ENCODE measurements around the gene ITGA3. TPM values are rescaled to one million over a fixed set of nuclear protein-coding genes. Genes with fewer than 3 reads are reported as not detected.

ITGA3 gene
- total and polyA plus RNA-seq, 8 donors, result 16.8 to 61.2 (median 26.2) TPM

GRCh38 chr17:50033316-50033715, 22.6 kb upstream of the ITGA3 start:
- intact Hi-C loops (cut with DNase I), result no loop called here
- Histone ChIP-seq H3K27ac (no peak overlapping the region), H3K36me3 (no peaks in the 10 kb centered on the region), H3K9me3 (no peaks in the 10 kb centered on the region), H3K27me3 (no peaks in the 10 kb centered on the region), H3K4me1 (peaks cover 0 to 8% (median 5%) of the 10 kb centered on the region in 3 donors), H3K4me3 (no peak overlapping the region)
- DNase-seq, result no peak
- no peak for FAIRE-seq
- TF ChIP-seq, protein P1, sequence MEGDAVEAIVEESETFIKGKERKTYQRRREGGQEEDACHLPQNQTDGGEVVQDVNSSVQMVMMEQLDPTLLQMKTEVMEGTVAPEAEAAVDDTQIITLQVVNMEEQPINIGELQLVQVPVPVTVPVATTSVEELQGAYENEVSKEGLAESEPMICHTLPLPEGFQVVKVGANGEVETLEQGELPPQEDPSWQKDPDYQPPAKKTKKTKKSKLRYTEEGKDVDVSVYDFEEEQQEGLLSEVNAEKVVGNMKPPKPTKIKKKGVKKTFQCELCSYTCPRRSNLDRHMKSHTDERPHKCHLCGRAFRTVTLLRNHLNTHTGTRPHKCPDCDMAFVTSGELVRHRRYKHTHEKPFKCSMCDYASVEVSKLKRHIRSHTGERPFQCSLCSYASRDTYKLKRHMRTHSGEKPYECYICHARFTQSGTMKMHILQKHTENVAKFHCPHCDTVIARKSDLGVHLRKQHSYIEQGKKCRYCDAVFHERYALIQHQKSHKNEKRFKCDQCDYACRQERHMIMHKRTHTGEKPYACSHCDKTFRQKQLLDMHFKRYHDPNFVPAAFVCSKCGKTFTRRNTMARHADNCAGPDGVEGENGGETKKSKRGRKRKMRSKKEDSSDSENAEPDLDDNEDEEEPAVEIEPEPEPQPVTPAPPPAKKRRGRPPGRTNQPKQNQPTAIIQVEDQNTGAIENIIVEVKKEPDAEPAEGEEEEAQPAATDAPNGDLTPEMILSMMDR (IDR thresholded peaks at IDR 0.05), result no peak
- WGBS, 2 donors, result 80 to 83% methylated on average over 6 of the region's 6 CpGs
- ATAC-seq, result no peak

DNA sequence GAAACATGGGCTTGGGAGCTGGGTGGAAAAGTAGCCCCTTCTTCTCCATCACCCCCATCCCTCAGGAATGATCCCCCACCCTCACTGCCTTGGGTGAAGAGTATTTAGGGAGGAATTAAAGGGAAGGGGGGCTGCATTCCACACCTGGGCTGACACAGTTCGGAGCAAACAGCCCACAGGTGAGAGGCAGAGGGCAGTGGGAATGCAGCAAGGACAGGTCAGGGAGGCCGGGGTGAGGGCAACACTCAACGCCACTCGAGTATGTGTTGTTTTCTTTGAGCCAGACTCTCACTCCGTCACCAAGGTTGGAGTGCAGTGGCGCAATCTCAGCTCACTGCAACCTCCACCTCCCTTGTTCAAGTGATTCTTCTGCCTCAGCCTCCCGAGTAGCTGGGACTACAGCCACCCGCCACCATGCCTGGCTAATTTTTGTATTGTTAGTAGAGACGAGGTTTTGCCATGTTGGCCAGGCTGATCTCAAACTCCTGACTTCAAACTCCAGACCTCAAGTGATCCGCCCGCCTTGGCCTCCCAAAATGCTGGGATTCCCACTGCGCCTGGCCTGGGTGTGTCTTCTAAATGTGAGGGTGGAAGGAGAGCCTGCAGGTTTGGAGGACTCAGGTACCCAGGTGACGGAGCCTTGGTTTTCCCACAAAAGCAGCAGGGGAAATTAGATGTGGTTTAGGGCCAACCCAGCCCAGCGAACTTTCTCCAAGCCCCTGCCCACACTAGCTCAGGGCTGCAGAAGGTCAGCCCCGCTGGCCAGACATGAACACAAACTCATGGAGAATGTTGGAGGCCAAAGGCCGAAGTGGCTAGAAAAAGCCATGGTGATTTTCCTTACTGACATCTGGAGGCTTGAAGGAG, 21.2 kb upstream of the ITGA3 start:
- ATAC-seq, result peak in 1 of 4 donors; percentile 18
- FAIRE-seq, result no peak
- H3K4me1 ChIP-seq, result peaks cover 0 to 8% (median 5%) of the 10 kb centered on the region in 3 donors
- no peaks in the 10 kb centered on the region for H3K36me3 ChIP-seq
- no peak overlapping the region for H3K4me3 ChIP-seq
- peak in 1 of 6 donors; percentile 23 for DNase-seq
- TF ChIP-seq, protein P1 (IDR thresholded peaks at IDR 0.05), result no peak
- peak overlapping the region in 3 of 4 donors; percentile 16 to 53 (median 31) for H3K27ac ChIP-seq
- intact Hi-C loops (cut with DNase I), result no loop called here
- 74 to 75% methylated on average over 16 of the region's 16 CpGs for WGBS, 2 donors
- H3K9me3 ChIP-seq, result no peaks in the 10 kb centered on the region
- H3K27me3 ChIP-seq, result no peaks in the 10 kb centered on the region

- Histone ChIP-seq H3K27ac (no peak overlapping the region), H3K36me3 (no peaks in the 10 kb centered on the region), H3K4me1 (peaks cover 0 to 8% (median 5%) of the 10 kb centered on the region in 3 donors), H3K27me3 (no peaks in the 10 kb centered on the region), H3K4me3 (no peak overlapping the region), H3K9me3 (no peaks in the 10 kb centered on the region)
- 73 to 76% methylated on average over 5 of the region's 5 CpGs for WGBS, 2 donors
- TF ChIP-seq, protein P1 (IDR thresholded peaks at IDR 0.05), result no peak
- ATAC-seq (no peak), DNase-seq (peak in 1 of 6 donors; percentile 30), FAIRE-seq (no peak)
- intact Hi-C loops (cut with DNase I), result no loop called here
Measured at GRCh38 chr17:50035421-50035879, 20.5 kb upstream of the ITGA3 start.

DNA sequence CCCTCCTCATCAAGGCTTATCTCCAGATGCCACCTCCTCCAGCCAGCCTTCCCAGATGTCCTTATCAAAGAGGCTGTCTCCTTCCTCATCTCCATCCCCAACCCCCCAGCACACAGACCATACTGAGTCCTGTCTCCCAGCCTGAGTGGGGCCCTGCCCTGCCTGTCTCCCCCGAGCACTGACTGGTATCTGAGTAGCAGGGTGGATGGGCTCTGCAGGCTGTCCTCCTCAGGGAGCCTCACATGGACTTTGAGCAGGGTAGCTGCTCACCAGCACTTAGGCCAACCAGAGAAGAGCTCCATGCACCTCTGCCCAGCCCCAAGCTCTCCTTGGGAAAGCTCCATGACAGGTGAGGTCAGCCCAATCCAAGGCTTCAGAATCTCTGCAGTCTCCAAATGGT, 20.0 kb upstream of the ITGA3 start:
- H3K36me3 ChIP-seq, result no peaks in the 10 kb centered on the region
- FAIRE-seq, result no peak
- TF ChIP-seq, protein P1 (IDR thresholded peaks at IDR 0.05), result no peak
- peaks cover 0 to 8% (median 5%) of the 10 kb centered on the region in 3 donors for H3K4me1 ChIP-seq
- no peak overlapping the region for H3K4me3 ChIP-seq
- no peaks in the 10 kb centered on the region for H3K27me3 ChIP-seq
- intact Hi-C loops (cut with DNase I), result no loop called here
- DNase-seq, result peak in 1 of 6 donors; percentile 29
- WGBS, 2 donors, result 80 to 100% methylated on average over 1 of the region's 1 CpG
- no peak overlapping the region for H3K27ac ChIP-seq
- no peaks in the 10 kb centered on the region for H3K9me3 ChIP-seq
- no peak for ATAC-seq

Measured in pancreas (tissue), 10 donors.